ENCODE measurements around the gene NOL4L. TPM values are rescaled to one million over a fixed set of nuclear protein-coding genes. Genes with fewer than 3 reads are reported as not detected.

The NOL4L gene
- total RNA-seq, 4 donors from 2014 or later: 5.8 to 19.4 (median 12.8) TPM

- DNase-seq (ENCODE audit: extremely low spot score): no peak
- TF ChIP-seq POLR2AphosphoS5 (IDR thresholded peaks at IDR 0.05) (peak in 1 of 2 donors; percentile 40), CTCF (IDR thresholded peaks at IDR 0.05) (peak; percentile 86 to 91 (median 86)), POLR2A (IDR thresholded peaks at IDR 0.05; ENCODE audit: low read depth) (no peak)
- peak overlapping the region; percentile 78 to 95 (median 92) for H3K4me3 ChIP-seq
- no peaks in the 10 kb centered on the region for H3K27me3 ChIP-seq
- peak overlapping the region; percentile 81 to 94 (median 89) for H3K27ac ChIP-seq (replicated peaks in 1 of 4)
- no peaks in the 10 kb centered on the region for H3K36me3 ChIP-seq
- 4% methylated on average over 20 of the region's 20 CpGs for WGBS
- H3K9me3 ChIP-seq: no peaks in the 10 kb centered on the region
- peaks cover 26 to 45% (median 41%) of the 10 kb centered on the region in 4 donors for H3K4me1 ChIP-seq
- intact Hi-C loops (cut with DNase I): loop anchor here (5.0 to 10.0 kb wide), 3 partner anchors 128 to 280 kb away; partner anchors contain the start of genes ASXL1, PLAGL2 and POFUT1
These were observed 100.0 kb downstream of the NOL4L start for GRCh38 chr20:32484958-32485769.

DNA sequence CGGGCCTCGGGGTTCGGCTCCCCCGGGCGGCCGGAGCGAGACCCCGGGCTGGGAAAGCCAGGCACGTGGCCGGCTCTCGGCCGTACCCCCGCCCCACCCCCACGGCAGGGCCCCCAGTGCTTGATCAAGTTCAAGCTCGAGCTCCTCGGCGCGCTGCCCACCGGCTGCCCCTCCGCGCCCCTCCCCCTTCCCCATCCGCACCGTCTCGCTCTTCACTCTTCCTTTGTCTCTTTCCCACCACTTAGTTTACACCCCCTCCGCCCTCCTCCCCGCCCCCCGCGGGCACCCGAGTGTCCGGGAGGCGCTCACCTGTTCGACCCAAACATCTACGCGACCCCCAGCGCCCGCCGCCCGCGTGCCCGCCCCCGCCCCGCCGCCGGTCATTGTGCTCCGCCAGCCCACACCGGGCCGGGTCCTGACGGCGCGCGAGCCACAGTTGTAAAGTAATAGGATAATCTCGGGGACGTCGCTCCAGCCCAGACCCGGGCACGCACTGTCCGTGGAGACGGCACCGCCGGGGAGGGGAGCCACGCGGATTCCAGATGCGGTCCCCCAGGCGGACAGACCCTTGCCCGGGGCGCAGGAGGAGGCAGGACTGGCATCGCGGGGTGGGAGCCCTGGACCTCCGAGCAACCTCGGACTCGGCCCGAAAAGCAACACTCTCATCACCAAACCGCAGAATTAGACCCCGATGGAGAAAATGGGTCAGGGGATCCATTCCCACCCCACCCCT lies 100.7 kb downstream of the NOL4L start:
- H3K4me1 ChIP-seq: peaks cover 26 to 52% (median 48%) of the 10 kb centered on the region in 4 donors
- TF ChIP-seq POLR2A (IDR thresholded peaks at IDR 0.05; ENCODE audit: low read depth) (no peak), CTCF (IDR thresholded peaks at IDR 0.05) (peak in 1 of 3 experiments; percentile 17)
- peak overlapping the region; percentile 81 to 94 (median 89) for H3K27ac ChIP-seq (replicated peaks in 1 of 4)
- H3K9me3 ChIP-seq: no peaks in the 10 kb centered on the region
- intact Hi-C loops (cut with DNase I): loop anchor here (5.0 to 10.0 kb wide), 2 partner anchors 127 to 280 kb away; partner anchors contain the start of genes ASXL1, PLAGL2 and POFUT1
- no peak for DNase-seq (ENCODE audit: extremely low spot score)
- no peaks in the 10 kb centered on the region for H3K27me3 ChIP-seq
- no peaks in the 10 kb centered on the region for H3K36me3 ChIP-seq
- WGBS: 1% methylated on average over 16 of the region's 74 CpGs
- H3K4me3 ChIP-seq: peak overlapping the region; percentile 78 to 95 (median 92)

GRCh38 chr20:32483351-32484224 lies 101.5 kb downstream of the NOL4L start:
- peaks cover 26 to 58% (median 55%) of the 10 kb centered on the region in 4 donors for H3K4me1 ChIP-seq
- no peaks in the 10 kb centered on the region for H3K9me3 ChIP-seq
- H3K27ac ChIP-seq (replicated peaks in 1 of 4): peak overlapping the region; percentile 81 to 94 (median 89)
- DNase-seq (ENCODE audit: extremely low spot score): no peak
- H3K36me3 ChIP-seq: no peaks in the 10 kb centered on the region
- WGBS: 1% methylated on average over 21 of the region's 79 CpGs
- H3K4me3 ChIP-seq: peak overlapping the region; percentile 78 to 95 (median 92)
- intact Hi-C loops (cut with DNase I): loop anchor here (5.0 to 10.0 kb wide), 2 partner anchors 126 to 279 kb away; partner anchors contain the start of genes ASXL1, PLAGL2 and POFUT1
- TF ChIP-seq EP300 (IDR thresholded peaks at IDR 0.05) (no peak), POLR2AphosphoS5 (IDR thresholded peaks at IDR 0.05) (peak in 1 of 2 donors; percentile 63)
- H3K27me3 ChIP-seq: no peaks in the 10 kb centered on the region

DNA sequence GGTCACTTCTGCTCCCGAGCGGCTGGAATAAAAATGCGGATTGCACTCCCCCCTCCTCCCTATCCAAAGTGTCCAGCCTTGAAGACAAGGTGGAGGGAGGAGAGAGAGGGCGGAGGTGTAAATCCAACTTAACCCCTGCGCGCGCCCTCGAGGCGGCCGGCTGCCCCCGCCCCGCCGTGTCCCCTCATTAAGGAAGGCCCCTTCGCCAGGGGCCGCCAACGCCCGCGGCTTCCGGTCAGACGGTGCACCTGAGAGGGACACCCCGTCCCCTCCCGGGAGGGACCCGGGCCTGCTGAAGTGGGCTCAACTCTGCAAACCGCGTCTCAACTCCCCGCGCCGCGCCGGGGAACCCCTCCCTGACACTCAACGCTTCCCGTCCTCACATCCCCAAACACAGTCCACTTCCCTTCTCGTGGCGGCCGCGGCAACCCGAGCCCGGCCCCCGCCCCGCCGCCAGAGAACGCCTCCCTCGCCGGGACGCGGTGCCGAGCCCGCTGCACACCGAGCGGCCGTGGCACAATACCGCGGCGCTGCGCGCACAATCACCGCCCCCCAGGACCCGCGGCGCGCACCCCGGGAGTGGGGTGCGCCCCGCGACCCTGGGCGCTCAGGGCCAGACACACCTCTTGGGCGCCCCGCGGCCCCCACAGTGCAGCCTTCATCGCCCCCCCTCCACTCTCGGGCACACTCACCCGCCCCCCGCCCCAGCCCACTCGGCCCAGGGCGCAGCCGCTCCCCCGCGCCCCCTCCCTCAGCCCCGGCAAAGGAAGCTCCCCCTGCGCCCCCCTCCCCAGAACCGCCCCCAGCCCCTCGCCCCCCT lies 102.5 kb downstream of the NOL4L start:
- Histone ChIP-seq H3K9me3 (no peaks in the 10 kb centered on the region), H3K27me3 (no peaks in the 10 kb centered on the region), H3K27ac (replicated peaks in 1 of 4) (peak overlapping the region; percentile 81 to 94 (median 89)), H3K4me1 (peaks cover 26 to 66% (median 58%) of the 10 kb centered on the region in 4 donors), H3K4me3 (peak overlapping the region; percentile 78 to 95 (median 92)), H3K36me3 (no peaks in the 10 kb centered on the region)
- under 1% methylated on average over 28 of the region's 82 CpGs for whole genome bisulfite sequencing
- no peak for DNase-seq (ENCODE audit: extremely low spot score)
- intact Hi-C loops (cut with DNase I): loop anchor here (5.0 to 10.0 kb wide), 2 partner anchors 125 to 278 kb away; partner anchors contain the start of genes ASXL1, PLAGL2 and POFUT1
- TF ChIP-seq POLR2AphosphoS5 (IDR thresholded peaks at IDR 0.05) (peak in 1 of 2 donors; percentile 25), EP300 (IDR thresholded peaks at IDR 0.05) (no peak)
